ENCODE data around the gene CCL25.

DNA sequence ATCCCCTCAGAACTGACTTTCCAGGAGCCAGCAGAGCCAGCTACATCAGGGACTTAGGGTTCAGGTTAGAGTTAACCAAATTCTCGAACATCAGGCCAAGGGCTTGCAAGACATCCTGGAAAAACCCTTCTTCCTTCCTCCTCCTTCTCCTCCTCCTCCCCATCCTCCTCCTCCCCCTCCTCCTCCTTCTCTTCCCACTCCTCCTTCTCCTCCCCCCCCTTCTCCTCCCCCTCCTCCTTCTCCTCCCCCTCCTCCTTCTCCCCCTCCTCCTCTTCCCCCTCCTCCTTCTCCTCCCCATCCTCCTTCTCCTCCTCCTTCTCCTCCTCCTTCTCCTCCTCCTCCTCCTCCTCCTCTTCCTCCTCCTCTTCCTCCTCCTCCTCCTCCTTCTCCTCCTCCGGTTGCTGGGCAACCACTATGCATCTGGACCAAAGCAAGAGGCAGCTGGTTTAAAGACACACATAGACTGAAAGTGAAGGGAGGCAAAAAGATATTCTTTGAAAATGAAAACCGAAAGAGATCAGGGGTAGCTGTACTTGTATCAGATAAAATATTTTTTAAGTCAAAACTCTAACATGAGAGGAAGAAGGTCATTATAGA lies 5.9 kb upstream of the CCL25 start:
- TF ChIP-seq ETS1 (conservative IDR thresholded peaks at IDR 0.05; ENCODE audit: control insufficient read depth, low read depth, low read length) (no peak), CREBBP (IDR thresholded peaks at IDR 0.05; ENCODE audit: low read depth, low read length) (no peak), FOXM1 (IDR thresholded peaks at IDR 0.05; ENCODE audit: low read depth) (no peak), FOXM1 (CRISPR knock-in tag; IDR thresholded peaks at IDR 0.05; ENCODE audit: low read depth) (no peak), KAT7 (CRISPR knock-in tag; IDR thresholded peaks at IDR 0.05; ENCODE audit: borderline replicate concordance) (no peak)
